Measurements from ENCODE around the gene C1orf159. TPM values are rescaled to one million over a fixed set of nuclear protein-coding genes. Genes with fewer than 3 reads are reported as not detected.
"Not testable (repeated sequence)": the region's sequence is repeated elsewhere in the genome, so short reads cannot be mapped to it uniquely, and the experiment has no call there.

The C1orf159 gene
- total RNA-seq, 2 experiments from 2014 or later, result 18.0 to 22.0 TPM

- POLR2A ChIA-PET, result interaction anchor here (1.0 to 1.2 kb wide), 2 partner anchors 23 to 24 kb away, joined by 3 read pairs; no protein-coding TSS in a partner anchor
- CTCF ChIA-PET, result interaction anchor here (0.6 to 4.7 kb wide), 28 partner anchors 9 to 375 kb away, joined by 3 to 39 read pairs (median 3); partner anchors contain the start of genes AGRN, ISG15, PERM1 and RNF223
- Mint-ChIP-seq H3K27ac (peak overlapping the region; percentile 73), H3K4me3 (peak overlapping the region; percentile 43), H3K36me3 (ENCODE audit: low read depth) (no peaks in the 10 kb centered on the region), H3K27me3 (peaks cover 10% of the 10 kb centered on the region), H3K4me1 (peaks cover 39% of the 10 kb centered on the region), H3K9me3 (no peaks in the 10 kb centered on the region)
- DNase-seq, result no peak
Observed at GRCh38 chr1:1063261-1063944, 52.5 kb downstream of the C1orf159 start.

DNA sequence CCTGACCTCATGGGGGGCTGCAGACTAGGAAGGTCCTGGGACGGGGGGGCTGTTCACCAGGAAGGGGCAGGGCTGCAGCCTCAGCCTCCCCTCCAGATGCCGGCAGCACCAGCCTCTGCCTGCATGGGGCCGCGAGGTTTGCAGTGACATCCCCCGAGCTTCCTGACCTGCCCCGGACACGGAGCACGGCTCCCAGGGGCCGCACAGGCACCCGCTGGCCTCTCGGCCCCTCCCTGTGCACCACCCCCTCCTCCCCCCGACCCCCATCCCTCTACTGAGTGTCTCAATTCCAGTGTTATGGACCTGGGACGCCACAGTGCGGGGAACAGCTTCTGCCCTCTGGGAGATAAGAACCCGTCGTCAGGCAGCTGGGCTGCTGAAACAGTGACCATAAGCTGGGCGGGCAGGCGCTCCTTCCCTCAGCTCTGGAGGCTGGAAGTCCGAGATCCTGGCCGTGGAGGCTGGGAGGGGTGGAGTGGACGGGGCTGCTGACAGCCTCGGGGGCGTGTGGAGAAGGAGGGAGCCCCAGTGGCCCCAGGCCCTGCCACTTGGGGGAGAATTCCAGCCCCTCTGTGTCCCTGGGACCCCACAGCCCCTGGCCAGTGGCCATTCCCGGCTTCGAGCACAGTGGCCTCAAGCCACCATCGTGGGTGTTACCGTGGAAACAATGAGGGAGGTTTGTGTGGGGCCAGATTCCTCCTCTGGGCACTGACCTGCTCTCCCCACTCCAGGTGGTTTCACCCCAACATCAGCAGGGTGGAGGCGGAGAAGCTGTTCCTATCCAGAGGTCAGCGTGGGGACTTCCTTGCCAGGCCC, 53.3 kb downstream of the C1orf159 start:
- H3K27ac Mint-ChIP-seq, result peak overlapping the region; percentile 64
- POLR2A ChIA-PET, result no interaction called here
- H3K4me3 Mint-ChIP-seq, result peak overlapping the region; percentile 22
- peaks cover 40% of the 10 kb centered on the region for H3K4me1 Mint-ChIP-seq
- DNase-seq, result no peak
- CTCF ChIA-PET, result interaction anchor here (1.3 to 4.7 kb wide), 11 partner anchors 8 to 243 kb away, joined by 3 to 39 read pairs (median 6); partner anchors contain the start of gene RNF223
- no peaks in the 10 kb centered on the region for H3K9me3 Mint-ChIP-seq
- no peaks in the 10 kb centered on the region for H3K36me3 Mint-ChIP-seq (ENCODE audit: low read depth)
- peaks cover 17% of the 10 kb centered on the region for H3K27me3 Mint-ChIP-seq

DNA sequence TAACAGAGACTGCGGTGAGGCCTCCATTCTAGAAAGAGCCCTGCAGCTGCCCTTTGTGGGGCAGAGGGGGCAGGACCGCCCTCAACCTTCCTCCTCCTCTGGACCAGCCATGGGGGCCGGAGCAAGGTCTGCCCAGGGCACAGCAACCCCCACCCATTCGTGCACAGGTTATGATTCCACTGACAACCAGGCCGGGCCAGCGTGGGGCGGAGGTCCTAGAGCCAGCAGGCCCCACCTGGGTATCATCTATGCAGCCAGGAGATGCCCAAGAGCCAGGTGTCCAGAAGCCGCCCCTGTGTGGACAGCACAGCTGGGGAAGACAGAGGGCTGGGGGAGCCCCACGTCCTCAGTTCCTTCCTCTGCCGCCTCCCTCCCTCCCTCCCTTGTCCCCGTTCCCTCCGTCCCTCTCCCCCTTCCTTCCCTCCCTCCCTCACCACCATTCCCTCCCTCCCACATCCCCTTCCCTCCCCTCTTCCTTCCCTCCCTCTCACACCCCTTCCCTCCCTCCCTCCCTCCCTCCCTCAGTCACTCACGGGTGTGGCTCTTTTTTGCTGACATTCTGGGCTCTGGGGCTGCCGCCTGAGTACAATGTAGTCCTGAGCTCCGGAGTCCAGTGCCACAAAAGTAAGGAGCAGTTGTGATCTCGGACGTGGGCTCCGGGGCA, 54.1 kb downstream of the C1orf159 start:
- Mint-ChIP-seq H3K4me3 (peak overlapping the region; percentile 22), H3K27ac (peak overlapping the region; percentile 64), H3K27me3 (peaks cover 17% of the 10 kb centered on the region), H3K9me3 (no peaks in the 10 kb centered on the region), H3K4me1 (peaks cover 38% of the 10 kb centered on the region), H3K36me3 (ENCODE audit: low read depth) (no peaks in the 10 kb centered on the region)
- ChIA-PET CTCF (interaction anchor here (1.3 to 4.7 kb wide), 2 partner anchors 11 to 28 kb away, joined by 3 to 39 read pairs; no protein-coding TSS in a partner anchor), POLR2A (no interaction called here)
- DNase-seq, result no peak

DNA sequence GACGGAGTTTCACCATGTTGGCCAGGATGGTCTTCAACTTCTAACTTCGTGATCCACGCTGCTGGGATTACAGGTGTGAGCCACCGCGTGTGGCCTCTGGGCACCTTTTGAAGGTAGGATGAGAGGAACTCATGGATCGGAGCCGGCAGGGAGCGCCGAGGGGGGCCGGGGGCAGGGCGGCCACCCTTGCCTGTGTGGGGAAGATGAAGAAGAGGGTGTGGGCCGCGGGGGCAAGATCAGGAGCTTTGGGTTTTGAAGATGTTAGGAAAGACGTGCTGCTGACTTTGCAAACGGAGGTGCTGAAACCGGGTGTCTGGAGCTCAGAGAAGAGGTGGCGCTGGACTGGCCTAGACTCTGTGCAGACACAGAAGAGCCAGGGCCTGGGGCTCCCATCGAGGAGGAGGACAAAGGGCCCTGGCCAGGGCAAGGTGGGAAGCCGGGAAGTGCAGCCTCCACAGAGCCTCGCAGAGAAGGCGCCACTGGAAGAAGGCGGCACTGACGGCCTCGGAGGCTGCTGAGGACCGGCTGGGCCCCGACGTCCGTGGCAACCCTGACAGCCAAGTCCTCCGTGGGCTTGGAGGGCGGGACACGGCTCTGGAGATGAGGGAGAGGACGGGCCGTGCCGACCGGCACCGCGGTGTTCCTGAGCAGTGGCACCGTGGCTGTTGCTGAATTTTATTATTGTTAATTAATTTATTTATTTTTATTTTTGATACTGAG, 55.4 kb downstream of the C1orf159 start:
- ChIA-PET POLR2A (no interaction called here), CTCF (interaction anchor here (1.2 to 4.7 kb wide), 4 partner anchors 17 to 230 kb away, joined by 3 to 39 read pairs (median 10); no protein-coding TSS in a partner anchor)
- Mint-ChIP-seq H3K4me3 (peak overlapping the region; percentile 70), H3K36me3 (ENCODE audit: low read depth) (no peaks in the 10 kb centered on the region), H3K27me3 (peaks cover 17% of the 10 kb centered on the region), H3K9me3 (no peaks in the 10 kb centered on the region), H3K4me1 (peaks cover 36% of the 10 kb centered on the region), H3K27ac (peak overlapping the region; percentile 36)
- no peak for DNase-seq

DNA sequence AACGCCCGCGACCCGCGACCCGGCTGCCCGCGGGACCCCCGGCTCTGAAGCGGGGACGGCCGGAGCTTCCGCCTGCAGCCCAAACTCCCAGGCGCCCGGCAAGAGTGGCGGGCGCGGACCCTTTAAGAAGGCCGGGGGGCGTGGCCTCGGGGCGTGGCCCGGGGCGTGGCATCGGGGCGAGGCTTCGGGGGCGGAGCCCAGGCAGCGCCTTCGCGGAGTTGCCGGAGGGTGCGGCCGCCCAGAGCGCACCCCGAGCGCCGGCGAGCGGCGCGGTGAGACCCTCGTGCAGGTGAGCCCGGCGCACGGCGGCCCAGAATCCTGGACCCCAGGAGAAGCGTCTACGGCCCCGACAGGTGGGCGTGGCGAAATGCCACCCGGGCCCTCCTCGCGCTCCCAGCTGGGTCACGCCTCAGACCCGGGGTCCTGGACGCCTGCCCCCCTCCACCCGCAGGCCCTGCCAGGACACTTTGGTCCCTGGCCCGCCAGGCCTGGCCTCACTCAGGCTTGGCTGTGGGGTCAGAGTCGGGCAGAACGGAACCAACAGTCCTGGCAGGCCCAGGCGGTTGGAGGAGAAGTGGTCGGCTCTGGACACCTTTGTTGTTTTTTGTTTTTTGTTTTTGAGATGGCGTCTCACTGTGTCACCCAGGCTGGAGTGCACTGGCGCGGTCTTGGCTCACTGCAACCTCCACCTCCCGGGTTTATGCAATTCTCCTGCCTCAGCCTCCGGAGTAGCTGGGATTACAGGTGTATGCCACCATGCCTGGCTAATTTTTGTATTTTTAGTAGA, 56.2 kb downstream of the C1orf159 start:
- Mint-ChIP-seq H3K4me3 (peak overlapping the region; percentile 70), H3K27me3 (peaks cover 17% of the 10 kb centered on the region), H3K4me1 (peaks cover 34% of the 10 kb centered on the region), H3K9me3 (no peaks in the 10 kb centered on the region), H3K36me3 (ENCODE audit: low read depth) (no peaks in the 10 kb centered on the region), H3K27ac (peak overlapping the region; percentile 36)
- ChIA-PET CTCF (interaction anchor here (1.2 to 1.8 kb wide), 9 partner anchors 16 to 312 kb away, joined by 3 to 15 read pairs (median 4); partner anchors contain the start of gene C1orf159), POLR2A (no interaction called here)
- peak; percentile 92 for DNase-seq

GRCh38 chr1:1058921-1059493, 56.9 kb downstream of the C1orf159 start:
- peak; percentile 60 for DNase-seq
- CTCF ChIA-PET, result interaction anchor here (0.6 to 1.8 kb wide), 12 partner anchors 14 to 313 kb away, joined by 3 to 15 read pairs (median 4); partner anchors contain the start of genes C1orf159 and ISG15
- Mint-ChIP-seq H3K27me3 (peaks cover 17% of the 10 kb centered on the region), H3K36me3 (ENCODE audit: low read depth) (no peaks in the 10 kb centered on the region), H3K9me3 (no peaks in the 10 kb centered on the region), H3K4me3 (peak overlapping the region; percentile 75), H3K27ac (peak overlapping the region; percentile 60), H3K4me1 (peaks cover 32% of the 10 kb centered on the region)
- POLR2A ChIA-PET, result no interaction called here

DNA sequence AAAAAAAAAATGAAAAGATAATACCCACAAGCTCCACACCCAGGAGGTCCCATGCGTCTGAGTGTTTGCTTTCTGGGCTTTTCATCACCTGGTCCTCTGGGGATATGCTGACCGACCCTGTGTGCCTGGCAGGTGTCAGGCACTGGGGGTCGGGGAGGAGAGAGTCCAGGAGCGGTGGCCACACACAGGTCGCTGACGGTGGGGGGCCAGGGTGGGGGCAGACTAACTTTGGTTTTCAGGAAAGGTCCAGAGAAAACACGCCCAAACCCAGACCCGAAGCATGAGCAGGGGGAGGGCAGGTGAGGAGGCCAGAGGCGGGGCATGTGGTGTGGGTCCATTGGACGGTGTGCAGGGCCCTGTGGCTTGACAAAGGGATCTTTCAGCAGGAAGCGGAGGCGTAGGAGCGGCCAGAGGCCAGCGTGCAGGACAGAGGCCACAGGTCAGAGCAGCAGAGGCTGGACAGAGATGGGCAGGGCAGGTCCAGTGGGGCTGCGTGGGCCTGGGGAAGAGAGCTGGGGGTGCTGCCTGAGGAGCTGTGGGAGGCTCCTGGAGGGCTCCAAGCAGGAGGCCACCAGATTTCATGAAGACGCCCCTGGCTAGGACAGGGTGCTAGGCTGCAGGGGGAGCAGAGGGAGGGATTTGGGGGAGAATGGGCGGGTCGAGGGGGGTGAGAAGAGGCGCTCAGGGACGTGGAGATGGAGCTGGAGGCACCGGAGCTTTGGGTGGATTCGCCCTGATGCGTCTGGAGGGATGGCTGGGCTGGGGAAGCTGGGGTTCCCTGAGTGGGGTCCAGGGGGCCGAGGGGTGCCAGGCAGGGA, 57.6 kb downstream of the C1orf159 start:
- no peak for DNase-seq
- H3K4me1 Mint-ChIP-seq, result peaks cover 28% of the 10 kb centered on the region
- H3K36me3 Mint-ChIP-seq (ENCODE audit: low read depth), result no peaks in the 10 kb centered on the region
- POLR2A ChIA-PET, result no interaction called here
- H3K4me3 Mint-ChIP-seq, result peak overlapping the region; percentile 75
- CTCF ChIA-PET, result interaction anchor here (0.6 to 1.8 kb wide), 12 partner anchors 15 to 314 kb away, joined by 3 to 15 read pairs (median 4); partner anchors contain the start of genes C1orf159 and ISG15
- H3K27ac Mint-ChIP-seq, result no peak overlapping the region
- H3K9me3 Mint-ChIP-seq, result no peaks in the 10 kb centered on the region
- H3K27me3 Mint-ChIP-seq, result peaks cover 17% of the 10 kb centered on the region

DNA sequence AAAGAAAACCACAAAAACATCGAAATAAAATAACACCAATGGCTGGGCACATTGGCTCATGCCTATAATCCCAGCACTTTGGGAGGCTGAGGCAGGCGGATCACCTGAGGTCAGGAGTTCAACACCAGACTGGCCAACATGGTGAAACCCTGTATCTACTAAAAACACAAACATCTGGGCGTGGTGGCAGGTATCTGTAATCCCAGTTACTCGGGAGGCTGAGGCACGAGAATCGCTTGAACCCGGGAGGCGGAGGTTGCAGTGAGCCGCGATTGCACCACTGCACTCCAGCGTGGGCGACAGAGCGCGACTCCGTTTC, 58.2 kb downstream of the C1orf159 start:
- H3K36me3 Mint-ChIP-seq (ENCODE audit: low read depth); H3K27ac Mint-ChIP-seq; DNase-seq; H3K4me3 Mint-ChIP-seq; POLR2A ChIA-PET; H3K9me3 Mint-ChIP-seq: not testable (repeated sequence)
- H3K27me3 Mint-ChIP-seq, result peaks cover 17% of the 10 kb centered on the region
- CTCF ChIA-PET, result interaction anchor here (1.4 to 1.8 kb wide), 2 partner anchors 20 to 44 kb away, joined by 4 to 5 read pairs; partner anchors contain the start of gene ISG15
- peaks cover 23% of the 10 kb centered on the region for H3K4me1 Mint-ChIP-seq

DNA sequence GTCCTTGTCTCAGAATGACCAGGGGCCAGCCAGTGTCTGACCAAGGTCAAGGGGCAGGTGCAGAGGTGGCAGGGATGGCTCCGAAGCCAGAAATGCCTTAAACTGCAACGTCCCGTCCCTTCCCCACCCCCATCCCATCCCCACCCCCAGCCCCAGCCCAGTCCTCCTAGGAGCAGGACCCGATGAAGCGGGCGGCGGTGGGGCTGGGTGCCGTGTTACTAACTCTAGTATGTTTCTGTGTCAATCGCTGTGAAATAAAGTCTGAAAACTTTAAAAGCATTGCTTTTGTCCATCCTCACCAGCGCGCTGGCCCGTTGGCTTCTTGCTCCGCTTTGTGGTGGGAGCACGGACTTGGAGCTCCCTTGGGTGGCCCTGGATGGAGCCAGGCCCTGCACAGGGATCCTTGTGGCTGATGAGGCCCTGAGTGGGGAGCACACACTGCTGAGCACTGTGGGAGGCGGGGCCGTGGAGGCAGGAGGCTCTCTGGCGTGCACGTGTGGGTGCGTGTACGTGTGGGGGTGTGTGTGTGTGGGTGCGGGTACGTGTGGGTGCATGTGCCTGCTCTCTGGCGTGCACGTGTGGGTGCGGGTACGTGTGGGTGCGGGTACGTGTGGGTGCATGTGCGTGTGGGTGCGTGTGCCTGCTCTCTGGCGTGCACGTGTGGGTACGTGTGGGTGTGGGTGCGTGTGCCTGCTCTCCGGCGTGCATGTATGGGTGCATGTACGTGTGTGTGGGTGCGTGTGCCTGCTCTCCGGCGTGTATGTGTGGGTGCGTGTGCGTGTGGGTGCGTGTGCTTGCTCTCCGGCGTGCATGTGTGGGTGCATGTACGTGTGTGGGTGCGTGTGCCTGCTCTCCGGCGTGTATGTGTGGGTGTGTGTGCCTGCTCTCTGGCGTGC, 59.8 kb downstream of the C1orf159 start:
- Mint-ChIP-seq H3K4me1 (peaks cover 15% of the 10 kb centered on the region), H3K27me3 (peaks cover 16% of the 10 kb centered on the region), H3K36me3 (ENCODE audit: low read depth) (no peaks in the 10 kb centered on the region), H3K4me3 (no peak overlapping the region), H3K27ac (no peak overlapping the region), H3K9me3 (peaks cover 7% of the 10 kb centered on the region)
- ChIA-PET POLR2A (no interaction called here), CTCF (interaction anchor here (0.5 kb wide), 1 partner anchor 261 kb away, joined by 3 read pairs; no protein-coding TSS in a partner anchor)
- no peak for DNase-seq

DNA sequence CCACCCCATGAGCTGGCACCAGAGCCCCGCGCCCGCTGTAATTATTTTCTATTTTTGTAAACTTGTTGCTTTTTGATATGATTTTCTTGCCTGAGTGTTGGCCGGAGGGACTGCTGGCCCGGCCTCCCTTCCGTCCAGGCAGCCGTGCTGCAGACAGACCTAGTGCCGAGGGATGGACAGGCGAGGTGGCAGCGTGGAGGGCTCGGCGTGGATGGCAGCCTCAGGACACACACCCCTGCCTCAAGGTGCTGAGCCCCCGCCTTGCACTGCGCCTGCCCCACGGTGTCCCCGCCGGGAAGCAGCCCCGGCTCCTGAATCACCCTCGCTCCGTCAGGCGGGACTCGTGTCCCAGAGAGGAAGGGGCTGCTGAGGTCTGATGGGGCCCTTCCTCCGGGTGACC, 60.9 kb downstream of the C1orf159 start:
- no peaks in the 10 kb centered on the region for H3K36me3 Mint-ChIP-seq (ENCODE audit: low read depth)
- H3K4me1 Mint-ChIP-seq, result peaks cover 6% of the 10 kb centered on the region
- POLR2A ChIA-PET, result no interaction called here
- DNase-seq, result no peak
- CTCF ChIA-PET, result interaction anchor here (1.5 kb wide), 1 partner anchor 9 kb away, joined by 6 read pairs; no protein-coding TSS in a partner anchor
- peaks cover 7% of the 10 kb centered on the region for H3K9me3 Mint-ChIP-seq
- H3K4me3 Mint-ChIP-seq, result no peak overlapping the region
- H3K27ac Mint-ChIP-seq, result no peak overlapping the region
- H3K27me3 Mint-ChIP-seq, result peaks cover 11% of the 10 kb centered on the region
